ENCODE data around the gene PLPP6. TPM values are rescaled to one million over a fixed set of nuclear protein-coding genes. Genes with fewer than 3 reads are reported as not detected.

The PLPP6 gene
- total RNA-seq, 1 experiment from 2014 or later = 13.4 TPM

GRCh38 chr9:4662108-4662988, at the start of gene PLPP6 (continued):
- TF ChIP-seq ZNF263 (CRISPR knock-in tag; IDR thresholded peaks at IDR 0.05; ENCODE audit: low read depth) (0 out of 2 replicates have a peak, but pooled peaks have one; percentile 50), ZNF232 (CRISPR knock-in tag; IDR thresholded peaks at IDR 0.05) (no peak), MYBL2 (CRISPR knock-in tag; IDR thresholded peaks at IDR 0.05) (peak; percentile 69; the same call in 1 of the 2 replicates), ERG (CRISPR knock-in tag; IDR thresholded peaks at IDR 0.05) (no peak), TEAD4 (CRISPR knock-in tag; IDR thresholded peaks at IDR 0.05) (no peak), NR3C1 (CRISPR knock-in tag; conservative IDR thresholded peaks at IDR 0.05; ENCODE audit: low read depth) (no peak), CBFB (CRISPR knock-in tag; IDR thresholded peaks at IDR 0.05; ENCODE audit: low read depth) (peak; percentile 30; the same call in 1 of the 2 replicates), ZBTB21 (CRISPR knock-in tag; IDR thresholded peaks at IDR 0.05; ENCODE audit: borderline replicate concordance) (no peak), NFE2L1 (CRISPR knock-in tag; IDR thresholded peaks at IDR 0.05) (peak; percentile 81; the same call in 1 of the 2 replicates), KAT7 (CRISPR knock-in tag; IDR thresholded peaks at IDR 0.05; ENCODE audit: borderline replicate concordance) (peak; percentile 81; the same call in 1 of the 2 replicates), NR1H2 (CRISPR knock-in tag; IDR thresholded peaks at IDR 0.05) (no peak), MXD4 (CRISPR knock-in tag; IDR thresholded peaks at IDR 0.05; ENCODE audit: borderline replicate concordance) (no peak), TP53 (CRISPR knock-in tag; IDR thresholded peaks at IDR 0.05) (peak; percentile 61; the same call in 1 of the 2 replicates), ZNF423 (CRISPR knock-in tag; IDR thresholded peaks at IDR 0.05) (no peak), TEAD1 (CRISPR knock-in tag; IDR thresholded peaks at IDR 0.05) (peak; percentile 91), OVOL2 (CRISPR knock-in tag; IDR thresholded peaks at IDR 0.05; ENCODE audit: borderline replicate concordance) (no peak), HMGA2 (CRISPR knock-in tag; IDR thresholded peaks at IDR 0.05) (no peak), FOXP1 (CRISPR knock-in tag; IDR thresholded peaks at IDR 0.05; ENCODE audit: borderline replicate concordance) (peak; percentile 66; the same call in 1 of the 2 replicates), CDX4 (CRISPR knock-in tag; IDR thresholded peaks at IDR 0.05; ENCODE audit: borderline replicate concordance) (no peak), JUN (CRISPR knock-in tag; IDR thresholded peaks at IDR 0.05) (no peak), ETV6 (CRISPR knock-in tag; IDR thresholded peaks at IDR 0.05) (peak; percentile 84; the same call in 1 of the 2 replicates), ZNF671 (CRISPR knock-in tag; IDR thresholded peaks at IDR 0.05) (no peak), ZNF138 (CRISPR knock-in tag; conservative IDR thresholded peaks at IDR 0.05) (peak; percentile 55; the same call in 1 of the 2 replicates), CREB1 (CRISPR knock-in tag; IDR thresholded peaks at IDR 0.05) (0 out of 2 replicates have a peak, but pooled peaks have one; percentile 27), CREM (CRISPR knock-in tag; IDR thresholded peaks at IDR 0.05) (peak; percentile 73; the same call in 1 of the 2 replicates), ESRRA (CRISPR knock-in tag; IDR thresholded peaks at IDR 0.05; ENCODE audit: borderline replicate concordance) (0 out of 2 replicates have a peak, but pooled peaks have one; percentile 62), ATF3 (CRISPR knock-in tag; conservative IDR thresholded peaks at IDR 0.05) (no peak), JAZF1 (CRISPR knock-in tag; IDR thresholded peaks at IDR 0.05) (no peak), ATF2 (CRISPR knock-in tag; IDR thresholded peaks at IDR 0.05; ENCODE audit: borderline replicate concordance, low read depth) (no peak), ZNF416 (CRISPR knock-in tag; IDR thresholded peaks at IDR 0.05) (peak; percentile 67; the same call in 1 of the 2 replicates)
- TF ChIP-seq, protein P1, sequence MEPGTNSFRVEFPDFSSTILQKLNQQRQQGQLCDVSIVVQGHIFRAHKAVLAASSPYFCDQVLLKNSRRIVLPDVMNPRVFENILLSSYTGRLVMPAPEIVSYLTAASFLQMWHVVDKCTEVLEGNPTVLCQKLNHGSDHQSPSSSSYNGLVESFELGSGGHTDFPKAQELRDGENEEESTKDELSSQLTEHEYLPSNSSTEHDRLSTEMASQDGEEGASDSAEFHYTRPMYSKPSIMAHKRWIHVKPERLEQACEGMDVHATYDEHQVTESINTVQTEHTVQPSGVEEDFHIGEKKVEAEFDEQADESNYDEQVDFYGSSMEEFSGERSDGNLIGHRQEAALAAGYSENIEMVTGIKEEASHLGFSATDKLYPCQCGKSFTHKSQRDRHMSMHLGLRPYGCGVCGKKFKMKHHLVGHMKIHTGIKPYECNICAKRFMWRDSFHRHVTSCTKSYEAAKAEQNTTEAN (CRISPR knock-in tag; IDR thresholded peaks at IDR 0.05) = peak; percentile 68; the same call in 1 of the 2 replicates
- TF ChIP-seq, protein P2, sequence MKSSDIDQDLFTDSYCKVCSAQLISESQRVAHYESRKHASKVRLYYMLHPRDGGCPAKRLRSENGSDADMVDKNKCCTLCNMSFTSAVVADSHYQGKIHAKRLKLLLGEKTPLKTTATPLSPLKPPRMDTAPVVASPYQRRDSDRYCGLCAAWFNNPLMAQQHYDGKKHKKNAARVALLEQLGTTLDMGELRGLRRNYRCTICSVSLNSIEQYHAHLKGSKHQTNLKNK (CRISPR knock-in tag; IDR thresholded peaks at IDR 0.05) = no peak
- TF ChIP-seq, protein P3, sequence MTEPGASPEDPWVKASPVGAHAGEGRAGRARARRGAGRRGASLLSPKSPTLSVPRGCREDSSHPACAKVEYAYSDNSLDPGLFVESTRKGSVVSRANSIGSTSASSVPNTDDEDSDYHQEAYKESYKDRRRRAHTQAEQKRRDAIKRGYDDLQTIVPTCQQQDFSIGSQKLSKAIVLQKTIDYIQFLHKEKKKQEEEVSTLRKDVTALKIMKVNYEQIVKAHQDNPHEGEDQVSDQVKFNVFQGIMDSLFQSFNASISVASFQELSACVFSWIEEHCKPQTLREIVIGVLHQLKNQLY (CRISPR knock-in tag; IDR thresholded peaks at IDR 0.05) = 0 out of 2 replicates have a peak, but pooled peaks have one; percentile 67
